Inflammatory macrophage (primary cell): Measurements from ENCODE around the gene PRTFDC1.

ENCODE experiments used
- DNase-seq, 2 donors: peaks; one replicate each; pipeline ENCODE4 v3.0.0-alpha.2; 2020 to 2022

The PRTFDC1 gene

GRCh38 chr10:24901686-24902399 is 50.6 kb downstream of the PRTFDC1 start:
- DNase-seq: peak in 1 of 2 donors; percentile 32

DNA sequence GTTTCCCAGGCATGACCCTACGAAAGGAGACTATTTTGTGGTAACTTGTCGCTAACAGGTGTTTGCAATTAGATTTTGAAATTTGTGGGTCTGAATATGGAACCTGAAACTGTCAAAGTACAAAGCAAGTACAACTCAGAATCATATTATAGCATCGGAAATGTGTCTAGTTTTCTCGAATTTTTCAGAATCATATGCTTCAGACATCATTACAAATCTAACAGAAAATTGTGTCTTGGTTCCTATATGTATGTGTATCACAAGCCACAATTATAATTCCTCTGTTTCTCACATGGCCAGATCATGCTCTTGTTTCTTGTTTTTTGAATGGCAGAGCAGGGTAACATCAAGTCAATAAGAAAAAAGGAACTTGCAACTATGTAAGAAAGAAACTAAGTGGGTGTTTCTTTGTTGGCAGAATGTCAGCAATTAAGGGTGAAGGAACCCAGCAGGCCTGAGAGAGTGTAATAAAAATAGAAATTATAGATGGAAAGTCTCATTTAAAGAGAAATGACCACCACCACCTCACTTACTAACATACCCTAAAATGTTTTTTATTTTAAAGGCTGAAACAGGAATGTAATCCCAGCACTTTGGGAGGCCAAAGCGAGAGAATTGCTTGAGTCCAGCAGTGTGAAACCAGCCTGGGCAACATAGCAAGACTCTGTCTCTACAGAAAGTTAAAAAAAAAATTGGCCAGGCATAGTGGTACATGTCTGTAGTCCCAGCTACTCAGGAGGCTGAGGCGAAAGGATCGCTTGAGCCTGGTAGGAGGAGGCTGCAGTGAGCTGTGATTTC is 51.3 kb downstream of the PRTFDC1 start:
- DNase-seq: peak; percentile 81 to 92

- no peak for DNase-seq
Observed at GRCh38 chr10:24899571-24899970, 52.8 kb downstream of the PRTFDC1 start.

DNA sequence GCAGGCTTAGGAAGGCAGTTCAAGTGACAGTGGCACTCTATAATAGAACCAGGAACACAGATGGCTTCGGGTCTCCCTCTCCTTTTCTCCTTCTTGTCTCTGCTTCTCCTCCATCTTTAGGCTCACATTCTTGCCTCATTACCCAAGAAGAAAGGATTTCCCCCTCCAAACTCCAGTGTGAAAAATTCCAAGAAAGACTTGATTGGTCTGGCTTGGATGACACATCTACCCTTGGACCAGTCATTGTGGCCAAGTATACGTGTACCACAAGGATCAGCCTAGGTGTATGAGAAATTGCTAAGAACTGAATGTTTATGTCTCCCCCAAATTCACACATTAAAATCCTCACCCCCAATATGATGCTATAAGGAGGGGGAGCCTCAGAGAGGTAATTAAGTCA is 53.9 kb downstream of the PRTFDC1 start:
- DNase-seq: no peak

DNA sequence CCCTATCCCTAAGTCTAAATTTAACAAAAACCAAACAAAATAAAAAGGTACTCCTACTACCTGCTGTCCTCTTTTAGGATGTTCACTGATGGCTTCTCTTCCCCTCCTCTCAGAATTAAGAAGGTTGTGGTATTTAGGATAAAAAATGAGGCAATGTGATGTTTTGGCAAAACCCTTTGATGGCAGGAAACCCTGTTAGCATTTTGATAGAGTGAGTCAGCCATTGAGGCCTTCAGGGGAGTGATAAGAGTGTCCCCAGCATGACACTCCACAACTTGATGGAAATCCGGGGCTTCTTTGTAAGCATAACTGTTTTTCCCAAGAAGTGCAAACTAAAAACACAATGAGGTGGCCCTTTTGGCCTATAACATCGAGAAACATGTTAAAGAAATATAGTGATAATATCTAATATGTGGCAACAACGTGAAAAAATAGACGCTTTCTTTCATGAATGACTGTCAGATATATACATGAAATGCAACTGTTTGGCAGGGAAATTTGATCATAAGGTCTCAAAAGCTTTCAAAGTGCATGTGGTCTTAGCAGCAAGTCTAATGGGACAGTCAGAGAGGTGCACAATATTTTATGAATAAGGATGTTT is 55.0 kb downstream of the PRTFDC1 start:
- no peak for DNase-seq

DNA sequence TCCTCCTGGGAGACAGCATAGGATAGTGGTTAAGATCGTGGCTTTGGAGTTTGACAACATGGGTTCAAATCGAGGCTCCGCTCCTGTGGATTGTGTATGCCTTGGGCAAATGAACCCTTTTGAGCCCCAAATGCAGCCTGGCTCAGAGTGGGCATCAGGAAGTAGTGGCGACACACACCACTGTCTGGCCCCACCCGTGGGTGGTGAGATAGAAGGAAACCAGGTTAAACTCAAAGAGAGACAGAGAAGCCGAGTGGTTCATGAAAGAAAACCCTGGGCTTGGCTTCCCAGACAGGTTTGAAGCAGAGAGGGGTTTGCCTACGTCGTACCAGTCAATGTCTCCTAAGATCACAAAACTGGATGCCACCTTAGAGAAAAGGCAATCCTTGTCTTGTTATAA is 57.7 kb downstream of the PRTFDC1 start:
- no peak for DNase-seq

- no peak for DNase-seq
Observed at GRCh38 chr10:24894309-24894708, 58.1 kb downstream of the PRTFDC1 start.

DNA sequence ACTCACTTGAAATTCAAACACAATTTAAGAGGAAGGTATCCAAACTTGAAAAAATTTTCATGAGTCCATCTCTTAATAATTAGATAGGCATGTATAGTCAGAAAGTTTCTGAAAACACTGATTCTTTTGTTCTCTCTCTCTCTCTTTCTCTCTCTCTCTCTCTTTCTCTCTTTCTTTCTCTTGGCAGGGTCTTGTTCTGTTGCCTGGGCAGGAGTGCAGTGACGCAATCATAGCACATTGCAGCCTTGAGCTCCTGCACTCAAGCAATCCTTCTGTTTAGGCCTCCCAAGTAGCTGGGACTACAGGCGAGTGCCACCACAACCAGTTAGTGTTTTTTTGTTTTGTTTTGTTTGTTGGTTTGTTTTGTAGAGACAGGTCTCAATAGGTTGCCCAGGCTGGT is 59.3 kb downstream of the PRTFDC1 start:
- DNase-seq: no peak

- DNase-seq: no peak
Observed at GRCh38 chr10:24891823-24892222, 60.6 kb downstream of the PRTFDC1 start.

- DNase-seq: no peak
Observed at GRCh38 chr10:24889639-24890038, 62.8 kb downstream of the PRTFDC1 start.

DNA sequence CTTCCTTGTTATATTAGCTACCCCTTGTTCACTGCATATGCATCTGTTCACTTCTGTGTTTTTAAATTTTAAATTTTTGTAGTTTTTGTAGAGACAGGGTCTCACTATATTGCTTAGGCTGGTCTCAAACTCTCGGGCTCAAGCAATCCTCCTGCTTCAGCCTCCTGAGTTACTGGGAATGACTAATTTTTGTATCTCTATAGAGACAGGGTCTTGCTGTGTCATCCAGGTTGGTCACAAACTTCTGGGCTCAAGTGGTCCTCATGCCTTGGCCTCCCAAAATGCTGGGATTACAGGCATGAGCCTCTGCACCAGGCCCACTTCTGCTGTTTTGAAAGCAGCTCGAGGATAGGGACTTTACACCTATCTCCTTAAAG is 64.6 kb downstream of the PRTFDC1 start:
- no peak for DNase-seq

DNA sequence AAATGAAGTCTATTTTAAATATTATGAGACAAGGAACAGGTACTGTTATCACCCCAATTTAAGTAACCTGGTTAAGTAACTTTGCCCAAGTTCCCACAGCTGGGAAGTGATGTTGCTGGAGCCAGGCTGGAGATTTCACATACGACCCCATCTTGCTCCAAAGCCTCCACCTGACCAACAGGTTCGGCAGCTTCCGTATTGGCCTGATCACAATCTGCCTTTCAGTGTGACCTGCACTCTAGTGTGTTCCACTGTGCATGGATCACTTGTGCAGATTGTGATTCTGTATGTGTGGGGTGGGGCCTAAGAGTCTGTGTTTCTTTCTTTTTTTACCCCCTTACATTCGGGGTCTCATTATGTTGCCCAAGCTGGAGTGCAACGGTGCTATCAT is 66.1 kb downstream of the PRTFDC1 start:
- DNase-seq: no peak

GRCh38 chr10:24885551-24886289 is 66.7 kb downstream of the PRTFDC1 start:
- no peak for DNase-seq

DNA sequence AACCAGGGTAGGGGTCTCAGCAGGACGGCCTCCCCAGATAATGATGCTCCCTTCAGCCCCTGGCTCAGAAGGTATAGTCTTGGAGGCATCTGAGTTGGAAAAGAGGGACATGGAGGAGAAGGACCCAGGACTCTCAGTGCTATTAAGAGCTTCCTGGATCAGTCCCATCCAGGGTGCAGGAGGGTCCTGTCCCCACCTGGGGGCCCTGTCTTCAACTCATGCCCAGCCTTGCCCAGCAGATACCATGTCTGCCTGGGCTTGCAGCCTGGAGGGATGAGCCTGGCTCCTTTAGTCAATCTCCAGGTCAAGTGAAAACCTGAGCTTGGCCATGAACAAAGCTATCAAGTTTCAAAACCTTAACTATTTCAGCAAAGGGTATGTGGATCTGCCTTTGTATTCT is 67.6 kb downstream of the PRTFDC1 start:
- DNase-seq: no peak

GRCh38 chr10:24884316-24884715 is 68.1 kb downstream of the PRTFDC1 start:
- DNase-seq: no peak

- DNase-seq: no peak
Observed at GRCh38 chr10:24883176-24883575, 69.2 kb downstream of the PRTFDC1 start.

DNA sequence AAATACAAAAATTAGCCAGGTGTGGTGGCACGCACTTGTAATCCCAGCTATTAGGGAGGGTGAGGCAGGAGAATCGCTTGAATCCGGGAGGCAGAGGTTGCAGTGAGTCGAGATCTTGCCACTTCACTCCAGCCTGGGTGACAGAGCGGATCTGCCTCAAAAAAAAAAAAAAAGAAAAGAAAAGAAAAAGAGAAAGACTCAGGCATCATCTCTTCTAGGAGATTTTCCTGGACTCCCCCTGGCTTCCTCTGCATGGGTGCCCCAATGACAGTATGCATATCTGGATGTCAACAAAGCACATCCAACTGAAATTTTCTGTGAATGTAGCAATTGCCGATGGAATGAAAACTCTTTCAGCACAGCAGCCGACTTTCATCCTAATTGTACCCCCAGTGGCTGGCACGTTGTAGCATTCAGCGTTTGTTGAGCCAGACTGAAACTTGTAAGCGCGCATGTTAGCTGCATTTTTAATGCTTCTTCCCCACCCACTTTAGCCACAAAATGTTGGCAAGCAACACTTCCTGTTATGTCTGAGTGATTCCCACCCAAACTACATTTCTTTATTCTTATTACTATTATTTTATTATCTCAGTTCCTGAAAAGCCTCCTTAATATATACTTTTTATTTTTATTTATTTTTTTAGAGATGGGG is 70.2 kb downstream of the PRTFDC1 start:
- peak; percentile 72 to 76 for DNase-seq

- DNase-seq: no peak
Observed at GRCh38 chr10:24879861-24880260, 72.5 kb downstream of the PRTFDC1 start.

DNA sequence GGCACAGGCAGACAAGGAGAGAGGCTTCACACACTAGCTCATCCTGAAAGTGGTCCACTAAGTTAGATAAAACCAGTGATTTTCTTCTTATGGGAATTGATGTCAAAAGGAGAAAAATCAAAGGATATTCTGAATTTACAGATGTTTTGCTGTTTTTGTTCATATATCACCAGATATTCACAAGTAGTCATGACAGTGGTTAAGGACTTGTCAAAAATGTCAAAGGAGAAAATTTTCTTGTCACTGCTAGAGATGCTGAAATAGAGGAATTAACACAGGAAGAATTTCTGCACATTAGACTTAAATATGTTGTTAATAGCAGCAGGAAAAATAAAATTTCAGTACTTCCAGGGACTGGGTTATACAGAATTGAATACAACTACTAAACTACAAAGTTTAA is 78.3 kb downstream of the PRTFDC1 start:
- DNase-seq: no peak

DNA sequence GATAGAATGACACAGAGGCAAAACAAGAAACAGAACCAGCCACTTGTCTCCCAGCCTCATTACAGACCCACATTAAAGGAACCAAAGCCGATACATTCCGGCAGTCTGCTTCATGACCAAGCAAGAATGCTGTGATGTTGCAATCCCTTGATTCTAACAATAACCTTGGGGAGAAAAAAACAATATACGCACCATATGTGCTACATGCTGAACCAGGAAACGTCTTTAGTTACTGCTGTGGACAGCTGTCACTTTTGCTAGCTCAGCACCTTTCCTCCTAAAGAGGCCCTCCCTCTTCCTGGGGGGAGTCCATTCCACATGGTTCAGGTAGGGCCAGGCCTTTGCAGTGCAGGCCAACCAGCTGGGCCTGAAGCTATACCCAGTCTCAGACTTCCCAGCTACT is 79.1 kb downstream of the PRTFDC1 start:
- peak; percentile 77 to 89 for DNase-seq

DNA sequence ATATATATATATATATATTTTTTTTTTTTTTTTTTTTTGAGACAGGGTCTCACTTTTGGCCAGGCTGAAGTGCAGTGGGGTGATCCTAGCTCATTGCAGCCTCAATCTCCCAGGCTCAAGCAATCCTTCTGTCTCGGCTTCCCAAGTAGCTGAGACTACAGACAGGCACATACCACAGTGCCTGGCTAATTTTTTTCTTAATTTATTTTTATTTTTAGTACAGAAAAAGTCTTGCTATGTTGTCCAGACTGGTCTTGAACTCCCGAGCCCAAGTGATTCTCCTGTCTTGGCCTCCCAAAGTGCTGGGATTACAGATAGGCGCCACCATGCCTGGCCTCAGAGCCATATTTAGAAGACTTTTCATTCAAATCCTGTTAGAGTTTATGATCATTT is 79.6 kb downstream of the PRTFDC1 start:
- no peak for DNase-seq

DNA sequence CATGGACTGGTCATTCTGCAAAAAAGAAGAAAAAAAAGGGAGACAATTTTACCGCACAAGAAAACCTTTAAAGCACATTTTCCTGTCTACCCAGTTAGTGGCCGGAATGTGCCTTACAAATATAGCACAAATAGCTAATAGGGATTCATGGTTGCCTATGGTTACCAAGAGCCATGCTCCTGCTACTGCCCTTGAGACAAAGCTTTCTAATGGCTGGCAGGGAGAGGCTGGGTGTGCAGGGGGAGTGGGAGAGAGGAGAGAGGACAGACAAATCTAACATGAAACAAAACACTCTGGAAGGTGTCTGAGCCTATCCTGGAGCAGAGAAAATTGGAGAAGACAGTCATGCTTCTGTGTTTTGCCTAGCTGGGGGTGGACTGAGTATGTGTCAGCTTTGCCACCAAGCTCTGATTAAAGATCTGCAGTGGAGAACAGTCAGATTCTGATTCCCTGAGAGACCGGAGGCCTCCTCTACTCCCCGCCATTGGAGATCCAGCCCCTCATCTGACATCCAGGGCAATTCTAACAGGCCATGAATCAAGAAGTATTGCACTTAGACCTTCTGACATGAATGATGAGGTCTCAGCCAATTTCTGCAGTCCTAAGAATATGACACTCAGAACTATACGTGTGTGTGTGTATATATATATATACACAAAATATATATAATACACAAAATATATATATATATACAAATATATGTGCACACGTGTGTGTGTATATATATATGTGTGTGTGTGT is 80.2 kb downstream of the PRTFDC1 start:
- peak in 1 of 2 donors; percentile 48 for DNase-seq
